GM21423 (cell line): ENCODE measurements around the gene TCF4.

Experiments used
- ATAC-seq: cut with Tn5 transposase; IDR thresholded peaks from one replicate; pipeline ENCODE4 v1.9.1; 2021; ENCODE audit warnings: mild to moderate bottlenecking, moderate library complexity; ENCODE audit not compliant: unreplicated experiment

The TCF4 gene

DNA sequence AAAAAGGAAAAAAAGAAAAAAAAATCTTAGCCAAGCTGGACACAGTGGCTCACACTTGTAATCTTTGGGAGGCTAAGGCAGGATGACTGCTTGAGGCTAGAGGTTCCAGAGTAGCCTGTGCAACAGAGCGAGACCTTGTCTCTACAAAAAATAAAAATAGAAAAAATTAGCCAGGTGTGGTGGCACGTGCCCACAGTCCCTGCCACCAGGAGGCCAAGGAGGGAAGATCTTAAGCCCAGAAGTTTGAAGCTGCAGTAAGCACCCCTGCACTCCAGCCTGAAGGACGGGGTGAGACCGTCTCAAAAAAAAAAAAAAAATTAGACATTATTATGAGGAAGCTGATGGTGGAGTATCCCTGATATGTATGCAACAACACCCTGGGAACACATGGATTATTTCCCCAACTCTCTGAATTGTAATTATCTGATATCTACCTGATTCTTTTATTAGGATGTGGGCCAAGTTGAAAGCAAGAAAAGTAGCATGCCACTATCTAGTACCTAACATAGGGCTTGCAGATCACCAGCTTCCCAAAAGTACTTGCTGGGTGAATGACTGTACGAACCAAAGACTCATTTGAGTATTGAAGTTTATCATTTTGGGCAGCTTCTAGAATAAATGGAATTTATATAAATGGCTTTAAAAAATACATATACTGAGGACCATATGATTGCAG lies 140.9 kb downstream of the TCF4 start:
- ATAC-seq: no peak

DNA sequence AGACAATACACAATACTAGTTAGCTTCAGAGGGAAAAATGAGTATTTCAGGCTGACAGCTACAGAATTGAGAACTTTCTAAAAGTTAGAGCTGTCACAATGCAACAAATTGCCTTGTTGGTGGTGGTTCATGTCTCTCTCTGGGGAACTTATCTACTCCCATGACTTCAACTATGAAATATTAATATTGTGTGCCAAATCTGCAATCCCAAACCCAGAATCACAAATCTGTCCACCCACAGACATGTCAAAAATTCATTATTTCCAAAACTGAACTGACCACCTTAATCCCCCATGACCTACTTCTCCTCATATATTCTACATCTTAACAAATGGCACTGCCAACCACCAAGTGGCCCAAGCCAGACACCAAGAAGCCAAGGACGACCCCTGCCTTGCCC lies 143.5 kb downstream of the TCF4 start:
- no peak for ATAC-seq

DNA sequence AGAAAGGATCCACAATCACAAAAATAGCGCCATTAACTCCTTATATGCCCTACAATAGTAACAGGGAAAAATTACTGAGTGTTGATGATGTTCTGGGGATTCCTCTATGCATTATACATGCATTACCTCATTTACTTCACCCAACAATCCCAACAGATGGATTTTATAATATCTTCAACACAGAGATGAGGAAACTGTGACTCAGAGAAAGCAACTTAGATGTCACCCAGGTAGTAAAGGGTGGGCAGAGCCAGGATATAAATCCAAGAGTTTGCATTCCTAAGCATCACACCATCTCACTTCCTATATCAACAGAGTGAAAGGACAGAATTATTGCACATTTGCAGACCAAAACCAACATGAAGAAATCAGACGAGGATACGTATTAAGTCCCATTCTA lies 144.2 kb downstream of the TCF4 start:
- ATAC-seq: no peak

DNA sequence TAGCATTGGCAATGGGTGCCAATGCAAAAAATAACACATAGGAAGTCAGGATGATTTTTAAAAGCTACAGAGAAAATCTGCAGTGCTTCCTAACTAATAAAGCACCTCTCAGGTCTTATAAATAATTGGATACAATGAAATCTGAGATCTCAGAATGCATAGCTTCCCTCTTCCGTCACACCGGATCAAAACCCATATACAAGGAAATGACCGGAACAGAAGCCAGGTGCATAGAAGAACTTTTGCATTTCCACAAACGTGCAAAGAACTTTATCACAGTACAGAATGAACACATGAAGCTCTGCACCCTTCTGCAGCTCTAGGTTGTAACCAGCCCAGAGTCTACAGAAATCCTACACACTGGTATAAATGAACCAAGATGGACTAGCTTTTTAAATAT lies 145.4 kb downstream of the TCF4 start:
- no peak for ATAC-seq

DNA sequence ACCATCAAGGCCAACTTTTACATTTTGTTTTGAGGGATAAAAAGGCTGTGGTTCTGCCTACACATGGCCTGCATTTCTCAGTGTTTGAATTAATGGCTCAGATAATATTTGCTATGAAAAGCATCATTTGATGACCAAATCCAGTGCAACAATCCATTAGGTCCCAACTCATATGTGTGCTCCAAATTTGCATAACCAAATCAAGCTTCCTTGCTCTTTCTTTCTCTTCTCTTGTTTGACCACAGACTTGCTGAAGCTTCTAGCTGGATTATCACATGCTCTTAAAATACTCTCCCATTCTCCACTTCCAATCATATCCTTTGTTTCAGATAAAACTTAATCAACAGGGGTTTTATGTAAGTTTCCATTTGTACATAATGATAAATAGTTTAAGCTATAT lies 147.0 kb downstream of the TCF4 start:
- ATAC-seq: no peak

DNA sequence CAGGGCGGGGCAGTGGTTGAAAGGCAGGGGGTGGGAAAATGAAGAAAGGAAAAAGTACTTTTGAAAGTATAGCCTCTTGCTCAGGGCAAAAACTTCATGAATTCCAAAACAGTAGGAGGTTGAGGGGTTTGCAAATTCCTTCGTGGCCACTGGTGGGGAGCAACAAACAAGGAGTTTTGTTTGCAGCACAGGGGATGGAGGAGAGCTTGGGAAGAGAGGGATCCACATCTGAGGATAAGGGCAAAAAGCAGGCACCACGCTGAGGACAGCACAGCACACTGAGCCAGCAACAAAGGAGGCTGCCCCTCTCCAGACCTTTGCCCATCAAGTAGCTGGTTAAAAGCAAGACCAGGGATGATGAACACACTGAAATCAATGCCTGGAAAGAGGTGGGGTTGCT lies 148.9 kb downstream of the TCF4 start:
- ATAC-seq: no peak

DNA sequence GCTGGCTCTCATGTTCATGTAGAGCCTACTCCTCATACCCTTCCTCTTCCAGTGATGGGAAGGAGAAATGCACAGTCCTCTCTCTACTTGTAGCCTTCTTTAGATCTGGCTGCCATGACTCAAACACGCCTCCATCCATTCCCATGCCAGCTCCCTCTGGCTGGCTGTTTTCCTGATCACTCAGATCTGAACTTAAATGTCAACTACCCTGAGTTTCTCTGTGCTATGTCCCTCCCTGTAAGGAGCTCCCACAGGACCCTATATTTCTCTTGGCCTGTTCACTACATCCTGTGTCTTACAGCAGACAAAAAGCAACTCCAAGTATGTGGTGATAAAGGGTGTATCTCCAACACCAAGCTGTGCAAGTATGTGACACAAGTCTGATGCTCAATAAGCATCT lies 152.4 kb downstream of the TCF4 start:
- no peak for ATAC-seq

DNA sequence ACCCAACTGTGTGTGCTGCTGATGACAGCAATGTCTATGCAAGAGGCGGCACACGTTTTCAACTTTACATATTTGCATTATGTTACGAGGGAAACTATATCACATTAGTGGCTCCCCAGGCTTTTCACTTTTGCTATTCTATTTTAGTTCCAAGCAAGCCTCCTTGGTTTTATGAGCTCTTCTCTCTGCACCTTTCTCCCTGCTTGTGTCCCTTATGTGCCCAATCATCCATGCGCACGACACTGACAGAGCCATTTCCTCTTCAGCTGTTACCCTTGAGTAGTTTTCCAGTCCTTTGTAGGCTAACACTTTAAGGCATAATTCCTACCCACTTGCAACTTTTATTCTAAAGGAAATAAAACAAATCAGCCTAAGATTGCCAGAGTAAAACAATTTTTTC lies 154.3 kb downstream of the TCF4 start:
- ATAC-seq: no peak

DNA sequence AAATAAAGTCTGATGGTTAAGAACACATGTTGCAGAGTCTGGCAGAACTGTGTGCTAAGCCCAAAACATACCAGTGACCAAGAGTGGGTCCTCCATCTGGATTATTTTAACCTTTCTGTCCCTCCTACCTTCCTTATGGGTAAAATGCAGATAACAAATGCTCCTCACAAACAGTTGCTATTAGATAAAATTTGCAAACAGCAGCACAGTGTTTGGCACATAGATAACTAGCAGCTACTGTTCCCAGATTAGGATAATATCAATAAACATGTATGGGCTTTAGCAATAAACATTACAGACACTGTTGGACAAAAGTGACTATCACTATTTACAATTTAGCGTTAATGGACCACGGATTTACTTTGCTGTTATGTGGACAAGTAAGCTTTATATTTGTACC lies 154.9 kb downstream of the TCF4 start:
- ATAC-seq: no peak

DNA sequence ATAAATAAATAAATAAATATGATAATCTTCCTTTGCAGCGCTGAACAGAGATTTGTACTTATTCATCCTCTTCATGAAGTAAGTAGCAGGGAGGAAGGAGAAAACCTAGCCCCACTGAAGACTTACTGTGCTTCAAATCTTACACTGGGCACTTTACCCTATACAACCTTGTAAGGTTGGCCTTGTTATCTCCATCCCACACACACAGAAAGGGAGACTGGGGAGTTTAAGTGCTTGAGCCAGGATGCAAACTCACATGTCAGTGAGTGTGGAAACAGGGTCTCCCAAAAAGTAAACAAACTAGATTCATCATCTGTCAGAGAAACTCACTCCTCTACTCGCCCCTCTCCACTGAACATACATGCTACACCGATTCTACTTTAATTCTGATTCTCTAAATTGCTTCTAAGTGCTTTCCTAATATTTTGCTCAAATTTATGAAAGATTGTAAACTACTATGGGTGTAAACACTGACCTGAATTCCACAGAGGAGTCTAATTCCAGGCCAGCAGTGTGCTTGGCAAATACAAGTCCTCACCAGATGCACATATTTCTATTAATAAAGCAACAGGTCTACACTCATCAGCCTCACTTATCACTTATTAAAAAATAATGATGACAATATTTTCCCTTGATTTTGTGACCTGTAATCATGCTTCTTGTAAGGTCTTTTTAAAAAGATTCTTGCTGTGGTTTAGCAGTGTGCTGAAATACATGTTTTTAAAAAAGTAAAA lies 155.5 kb downstream of the TCF4 start:
- ATAC-seq: no peak

DNA sequence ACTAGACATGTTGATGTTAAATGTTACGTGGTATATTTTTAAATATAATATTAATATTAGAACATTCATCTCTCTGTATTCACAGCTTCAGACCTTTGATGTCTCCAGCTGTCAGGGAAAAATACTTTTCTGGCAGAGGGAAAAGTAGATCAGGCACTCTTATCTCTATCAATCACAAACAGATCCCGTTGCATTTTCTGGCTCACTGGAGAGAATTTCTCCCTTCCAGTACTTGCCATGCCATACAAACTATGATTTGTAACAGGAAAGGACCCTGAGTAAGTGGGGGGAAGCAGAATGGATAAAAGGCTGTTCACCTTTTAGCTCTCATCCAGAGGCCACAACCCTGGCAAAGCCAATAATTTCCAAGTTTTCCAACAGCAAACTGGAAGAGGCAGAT lies 158.0 kb downstream of the TCF4 start:
- no peak for ATAC-seq

DNA sequence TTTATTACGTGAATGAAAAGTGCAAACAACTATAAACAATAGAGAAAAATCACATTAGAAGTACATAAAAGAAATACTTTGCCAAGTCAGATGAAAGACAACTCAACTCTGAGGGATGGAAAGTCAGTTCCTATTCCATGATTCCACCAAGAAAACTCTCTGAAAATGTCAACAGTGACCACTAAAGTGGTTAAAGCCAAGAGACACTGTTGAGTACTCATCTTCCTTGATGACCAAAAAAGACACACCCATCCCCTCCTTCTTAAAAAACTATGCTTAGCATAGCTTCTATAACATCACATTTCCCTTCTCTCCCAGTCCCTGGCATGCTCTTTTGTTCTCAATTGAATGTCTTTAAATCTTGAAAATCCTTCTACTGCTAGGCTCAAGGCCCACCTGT lies 160.0 kb downstream of the TCF4 start:
- no peak for ATAC-seq

DNA sequence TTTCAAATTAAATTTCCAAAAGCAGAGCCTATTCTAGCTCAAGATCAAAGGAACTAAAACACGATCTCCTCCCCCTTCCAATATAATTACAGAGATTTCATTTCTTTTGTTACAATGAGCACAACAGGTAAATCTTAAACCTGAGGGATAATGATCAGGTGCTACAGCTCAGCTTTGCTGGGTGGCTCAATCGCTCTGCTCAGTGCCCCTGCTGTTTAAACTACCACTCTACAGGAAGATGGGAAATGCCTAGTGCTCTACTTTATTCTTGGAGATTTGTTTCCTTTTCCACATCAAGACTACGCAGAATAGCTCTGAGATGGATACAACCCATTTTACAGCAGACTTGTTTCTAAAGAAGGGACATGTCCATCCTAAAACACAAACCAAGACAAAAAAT lies 162.3 kb downstream of the TCF4 start:
- ATAC-seq: no peak

DNA sequence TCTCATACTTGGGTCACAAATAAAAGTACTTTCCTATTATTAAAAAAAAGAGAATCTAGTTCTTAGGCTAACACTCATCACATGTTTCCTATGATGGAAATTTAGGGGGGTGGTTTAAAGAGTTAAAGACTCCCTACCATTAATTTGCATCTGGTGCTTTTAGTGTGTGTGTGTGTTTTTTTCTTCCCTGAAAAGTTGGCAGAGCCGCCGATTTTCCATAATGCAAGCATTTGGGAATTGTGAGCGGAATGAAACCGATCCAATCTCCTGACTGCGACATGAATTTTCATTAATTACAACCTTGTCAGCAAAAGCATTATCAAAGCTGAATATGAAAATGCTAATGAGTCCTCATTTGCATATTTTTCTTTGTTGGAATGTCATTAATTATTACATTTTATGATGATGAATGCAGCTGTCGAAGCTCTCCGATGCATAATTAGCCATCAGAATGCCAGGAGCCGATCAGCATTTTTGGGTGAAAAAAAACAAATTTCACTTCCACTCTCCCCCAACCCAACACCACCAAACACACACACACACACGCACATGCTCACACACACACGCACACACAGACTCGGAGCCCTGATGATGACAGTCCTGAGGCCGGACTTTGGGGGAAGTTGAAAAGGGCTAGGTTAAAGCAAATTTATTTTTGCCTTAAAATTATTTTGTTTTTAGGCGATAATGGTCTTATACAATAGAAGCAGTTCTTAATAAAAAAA lies 165.4 kb downstream of the TCF4 start:
- ATAC-seq: no peak

DNA sequence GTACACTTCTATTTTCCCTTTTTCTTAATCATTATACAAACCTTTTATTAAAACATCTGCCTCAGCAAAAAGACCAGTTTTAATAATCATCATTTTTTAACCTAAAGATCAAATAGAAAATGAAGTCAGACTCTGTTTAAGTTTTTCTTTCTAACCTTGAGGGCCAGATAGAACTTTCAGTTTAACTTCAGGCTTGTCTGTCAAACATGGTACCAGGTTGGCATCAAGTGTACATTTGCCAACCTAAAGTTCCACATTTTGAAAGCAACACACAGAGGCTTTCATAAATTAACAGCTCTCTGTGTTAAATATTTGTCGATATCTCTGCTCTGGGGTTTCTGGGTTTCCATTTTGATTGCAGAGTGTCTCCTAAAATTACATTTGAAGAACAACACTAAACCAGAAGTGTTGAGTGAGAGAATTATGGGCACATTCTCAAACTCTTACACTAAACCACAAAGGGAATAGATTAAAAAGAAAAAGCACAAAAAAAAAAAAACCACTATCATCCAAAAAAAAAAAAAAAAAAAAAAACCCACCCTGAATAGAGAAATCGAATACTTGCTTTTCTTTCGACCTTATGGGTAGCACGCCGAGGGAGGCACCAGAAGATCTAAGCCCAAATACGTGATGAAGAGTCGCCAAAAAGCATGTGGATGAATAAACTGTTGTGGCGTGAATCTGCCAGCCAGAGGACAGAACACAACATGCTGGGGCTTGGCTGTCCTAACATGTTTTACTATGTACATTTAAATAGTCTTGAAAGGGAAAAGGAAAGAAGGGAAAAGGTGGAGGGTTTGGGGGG lies 166.2 kb downstream of the TCF4 start:
- no peak for ATAC-seq

DNA sequence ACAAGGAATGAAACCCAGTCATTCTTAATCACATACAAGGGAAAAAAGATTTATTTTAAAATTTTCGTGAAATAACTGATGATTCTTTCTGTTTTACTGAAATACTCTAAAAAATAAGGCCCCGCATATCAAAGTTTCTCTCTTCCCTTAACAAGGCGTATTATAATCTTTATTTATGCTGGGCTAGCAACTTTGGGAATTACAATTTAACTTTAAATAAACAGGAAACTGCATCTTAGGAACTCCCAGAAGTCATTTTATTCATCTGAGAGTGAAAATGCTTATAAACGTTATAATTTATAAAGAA lies 166.7 kb downstream of the TCF4 start:
- ATAC-seq: no peak

DNA sequence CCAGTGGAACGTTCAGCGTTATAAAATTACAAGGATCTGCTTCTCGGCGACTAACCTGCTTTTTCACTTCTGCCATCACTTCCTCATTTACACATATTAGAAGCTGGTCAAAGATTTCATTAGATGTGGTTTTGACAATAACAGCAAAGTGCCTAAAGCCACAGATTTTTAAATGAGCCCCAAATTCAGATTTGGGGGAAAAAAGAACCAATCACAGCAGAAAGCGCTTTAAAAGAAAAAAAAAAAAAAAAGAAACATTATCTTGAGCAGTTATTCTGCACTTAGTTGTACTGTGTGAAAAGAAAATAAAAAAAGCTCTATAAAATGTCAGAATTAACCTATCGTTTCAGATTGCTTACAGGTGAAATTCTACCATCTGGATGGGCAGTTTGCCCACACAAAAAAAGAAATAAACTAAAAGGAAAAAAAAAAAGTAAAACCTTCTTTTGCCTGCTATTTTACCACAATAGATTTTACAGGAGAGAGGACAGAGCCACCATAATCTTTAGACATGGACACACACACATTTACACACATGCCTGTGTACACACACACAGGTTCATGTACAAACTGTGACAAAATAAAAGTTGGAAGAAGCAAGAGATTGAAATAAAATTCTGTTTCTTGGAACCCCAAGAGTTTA lies 167.2 kb downstream of the TCF4 start:
- ATAC-seq: peak; percentile 76

DNA sequence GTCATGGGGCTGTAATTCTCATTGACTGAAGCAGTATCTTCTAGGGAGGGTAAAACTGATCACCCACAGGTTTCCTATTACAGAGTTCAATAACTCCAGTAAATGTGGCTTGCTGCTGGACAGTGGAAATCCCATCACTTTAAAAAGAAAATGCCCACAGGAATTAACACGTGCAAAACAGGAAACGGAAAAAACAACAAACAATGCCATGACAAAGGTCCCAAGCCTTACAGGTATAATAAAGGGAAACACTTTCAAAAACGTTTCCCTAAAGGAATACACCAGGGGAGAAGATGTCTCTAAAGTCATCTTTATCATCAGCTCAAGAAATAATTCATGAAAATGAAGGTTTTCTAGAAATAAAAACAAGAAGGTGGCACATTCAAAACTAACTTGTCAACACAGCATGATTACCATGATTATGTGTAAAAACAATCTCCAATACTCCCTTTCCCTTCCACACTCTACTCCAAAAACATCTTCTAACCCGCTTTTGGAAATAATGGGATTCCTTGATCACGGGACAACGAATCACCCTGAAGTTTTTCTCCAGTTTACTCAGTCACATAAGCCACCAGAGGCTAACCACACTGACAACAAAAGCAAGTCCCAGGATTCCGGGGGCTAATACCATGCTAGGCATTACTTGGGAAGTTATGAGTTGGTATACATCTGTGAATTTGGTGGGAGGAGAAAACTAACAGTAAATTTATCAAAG lies 167.9 kb downstream of the TCF4 start:
- ATAC-seq: peak; percentile 18

DNA sequence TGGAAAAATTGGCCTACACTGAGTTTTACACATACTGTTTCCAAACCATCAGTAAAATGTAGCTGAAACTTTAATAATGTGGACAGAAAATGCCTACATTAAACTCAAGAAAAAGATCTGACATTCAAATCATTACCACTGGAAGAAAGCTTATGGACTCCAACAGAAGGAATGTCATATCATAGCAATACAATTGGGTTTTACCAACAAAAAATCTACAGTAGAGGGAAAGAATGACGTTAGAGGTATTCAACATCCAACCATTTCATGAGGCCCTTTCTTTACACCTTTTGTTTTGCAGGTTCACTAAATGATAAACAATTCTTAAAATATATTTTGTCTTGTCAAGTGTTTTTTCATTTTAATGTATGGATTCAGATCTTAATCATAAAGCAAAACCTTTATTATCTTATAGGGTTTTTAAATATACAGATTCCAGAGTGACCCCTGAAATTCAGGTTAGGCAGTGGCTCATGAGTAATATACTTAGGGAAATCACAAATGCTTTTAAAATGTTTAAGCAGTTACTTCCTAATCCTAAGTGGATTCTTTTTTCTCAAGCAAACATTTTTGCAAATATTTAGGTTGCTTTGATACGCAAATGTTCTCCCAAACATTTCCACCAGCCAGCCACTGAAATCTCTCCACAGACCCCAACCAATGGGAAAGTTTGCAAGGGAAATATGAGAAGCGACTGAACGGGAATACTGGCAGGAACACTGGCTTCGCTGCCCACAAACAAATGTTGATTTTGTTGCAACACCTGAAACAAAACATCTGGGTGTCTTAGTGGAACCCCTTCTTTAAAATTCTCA lies 168.7 kb downstream of the TCF4 start:
- no peak for ATAC-seq

DNA sequence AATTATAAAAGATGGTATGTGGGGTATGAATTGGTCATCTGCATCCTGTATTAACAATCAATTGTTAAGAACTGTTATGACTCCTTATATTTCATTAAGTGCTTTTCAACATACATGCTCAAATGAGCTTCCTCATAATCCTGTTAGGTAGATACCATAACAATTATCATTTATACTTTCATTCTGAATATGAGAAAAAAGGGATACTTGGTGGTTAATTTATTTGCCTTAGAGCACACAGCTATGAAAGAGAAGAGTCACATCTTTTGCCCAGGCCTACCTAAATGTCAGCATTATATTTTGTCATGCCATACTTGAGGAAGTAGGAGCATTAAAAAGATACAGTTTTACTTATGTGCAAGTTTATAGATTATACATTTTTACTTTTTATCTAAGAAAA lies 169.6 kb downstream of the TCF4 start:
- no peak for ATAC-seq
